ENCODE results near the gene TLE3.

TLE3 gene

DNA sequence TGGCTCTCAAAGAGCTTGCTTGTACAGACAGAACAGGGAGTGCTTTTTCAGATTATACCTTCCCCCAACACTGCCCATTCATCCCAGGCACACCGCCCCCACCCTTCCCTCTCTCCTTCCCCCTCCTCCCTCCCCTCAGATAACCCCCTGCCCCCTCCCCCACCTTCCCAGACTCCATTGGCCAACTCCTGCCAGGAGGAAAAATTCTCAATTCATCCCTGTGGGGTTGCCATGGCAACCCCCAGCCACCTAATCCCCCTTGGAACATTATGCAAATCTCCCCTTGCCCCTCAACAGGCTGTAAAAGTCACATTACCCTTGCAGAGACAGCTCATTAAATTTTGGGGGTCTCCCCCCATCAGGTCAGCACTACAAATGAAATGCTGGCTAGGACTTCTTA is 14.3 kb downstream of the TLE3 start:
- no peak for DNase-seq (ENCODE audit: low read depth)
- no peak overlapping the region for H3K4me3 ChIP-seq (replicated peaks; ENCODE audit: low read depth, low read length)
- TF ChIP-seq, protein P1, sequence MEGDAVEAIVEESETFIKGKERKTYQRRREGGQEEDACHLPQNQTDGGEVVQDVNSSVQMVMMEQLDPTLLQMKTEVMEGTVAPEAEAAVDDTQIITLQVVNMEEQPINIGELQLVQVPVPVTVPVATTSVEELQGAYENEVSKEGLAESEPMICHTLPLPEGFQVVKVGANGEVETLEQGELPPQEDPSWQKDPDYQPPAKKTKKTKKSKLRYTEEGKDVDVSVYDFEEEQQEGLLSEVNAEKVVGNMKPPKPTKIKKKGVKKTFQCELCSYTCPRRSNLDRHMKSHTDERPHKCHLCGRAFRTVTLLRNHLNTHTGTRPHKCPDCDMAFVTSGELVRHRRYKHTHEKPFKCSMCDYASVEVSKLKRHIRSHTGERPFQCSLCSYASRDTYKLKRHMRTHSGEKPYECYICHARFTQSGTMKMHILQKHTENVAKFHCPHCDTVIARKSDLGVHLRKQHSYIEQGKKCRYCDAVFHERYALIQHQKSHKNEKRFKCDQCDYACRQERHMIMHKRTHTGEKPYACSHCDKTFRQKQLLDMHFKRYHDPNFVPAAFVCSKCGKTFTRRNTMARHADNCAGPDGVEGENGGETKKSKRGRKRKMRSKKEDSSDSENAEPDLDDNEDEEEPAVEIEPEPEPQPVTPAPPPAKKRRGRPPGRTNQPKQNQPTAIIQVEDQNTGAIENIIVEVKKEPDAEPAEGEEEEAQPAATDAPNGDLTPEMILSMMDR (IDR thresholded peaks at IDR 0.05; ENCODE audit: low read length, missing control alignments), result no peak

DNA sequence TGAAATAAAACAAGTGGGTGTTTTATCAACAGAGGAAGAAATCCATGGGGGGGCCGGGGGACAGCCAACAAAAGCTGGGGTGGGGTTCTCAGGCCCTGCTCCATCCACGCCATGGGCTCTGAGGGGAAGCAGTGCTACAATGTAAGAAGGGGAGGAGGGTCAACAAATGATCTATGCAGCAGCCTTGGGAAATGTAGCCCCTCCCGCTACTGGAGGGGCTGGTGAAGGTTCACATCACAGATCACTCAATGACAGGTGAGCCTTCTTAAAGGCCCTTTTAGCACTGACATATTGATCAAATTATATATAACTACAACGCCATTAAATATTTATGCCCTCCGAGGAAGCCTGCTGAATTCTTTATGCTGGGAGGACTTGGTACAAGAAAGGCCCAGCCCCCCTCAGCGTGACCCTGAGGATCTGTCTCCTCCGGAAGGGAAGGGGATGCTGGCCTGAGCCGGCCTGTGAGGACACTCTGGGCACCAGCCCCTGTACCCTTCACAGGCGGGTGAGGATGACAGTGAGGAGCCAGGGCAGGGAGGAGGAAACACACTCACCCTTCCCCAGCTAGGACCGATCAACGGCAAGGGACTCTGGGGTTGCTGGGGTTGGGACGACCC is 15.3 kb downstream of the TLE3 start:
- no peak overlapping the region for H3K4me3 ChIP-seq (replicated peaks; ENCODE audit: low read depth, low read length)
- TF ChIP-seq, protein P1 (IDR thresholded peaks at IDR 0.05; ENCODE audit: low read length, missing control alignments), result no peak
- DNase-seq (ENCODE audit: low read depth), result no peak

DNA sequence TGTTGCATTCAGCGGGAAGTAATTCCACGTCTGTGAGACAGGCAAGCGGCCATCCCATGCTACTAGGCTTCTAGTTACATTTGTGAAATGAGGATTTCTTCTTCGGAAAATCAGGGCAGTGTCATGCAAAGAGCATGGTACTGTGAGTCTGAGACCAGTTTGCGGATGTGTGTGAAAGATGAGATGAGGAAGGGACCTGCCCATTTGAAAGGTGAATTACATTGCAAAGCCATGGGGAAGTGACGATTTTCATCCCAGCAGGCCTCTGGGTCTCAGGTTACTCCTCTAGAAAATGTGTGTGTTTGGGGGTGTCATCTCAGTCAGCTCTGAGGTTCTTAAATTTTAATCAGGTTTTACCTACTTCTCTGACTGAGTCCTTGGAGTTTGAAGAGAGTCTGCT is 16.1 kb downstream of the TLE3 start:
- DNase-seq (ENCODE audit: low read depth), result no peak
- TF ChIP-seq, protein P1 (IDR thresholded peaks at IDR 0.05; ENCODE audit: low read length, missing control alignments), result no peak
- H3K4me3 ChIP-seq (replicated peaks; ENCODE audit: low read depth, low read length), result no peak overlapping the region

DNA sequence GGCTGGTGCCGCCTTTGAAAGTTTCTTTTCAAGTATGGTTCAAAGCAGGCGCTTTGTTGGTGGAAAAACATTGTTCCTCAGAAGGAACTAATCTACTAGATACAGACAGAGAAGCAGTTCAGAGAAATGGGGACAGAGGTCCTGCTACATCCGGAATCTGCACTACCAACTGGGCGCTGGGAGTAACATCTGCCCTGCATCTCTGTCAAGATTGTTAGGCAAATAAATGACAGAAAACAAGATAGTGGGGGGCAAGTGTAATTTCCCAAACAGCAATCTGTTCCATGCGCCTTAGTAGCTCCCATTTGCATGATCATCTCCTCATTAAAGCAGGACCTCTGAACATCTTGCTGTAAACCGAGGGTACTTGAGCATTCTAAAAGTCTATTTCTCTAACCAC is 17.4 kb downstream of the TLE3 start:
- DNase-seq (ENCODE audit: low read depth), result no peak
- TF ChIP-seq, protein P1 (IDR thresholded peaks at IDR 0.05; ENCODE audit: low read length, missing control alignments), result no peak
- no peak overlapping the region for H3K4me3 ChIP-seq (replicated peaks; ENCODE audit: low read depth, low read length)

DNA sequence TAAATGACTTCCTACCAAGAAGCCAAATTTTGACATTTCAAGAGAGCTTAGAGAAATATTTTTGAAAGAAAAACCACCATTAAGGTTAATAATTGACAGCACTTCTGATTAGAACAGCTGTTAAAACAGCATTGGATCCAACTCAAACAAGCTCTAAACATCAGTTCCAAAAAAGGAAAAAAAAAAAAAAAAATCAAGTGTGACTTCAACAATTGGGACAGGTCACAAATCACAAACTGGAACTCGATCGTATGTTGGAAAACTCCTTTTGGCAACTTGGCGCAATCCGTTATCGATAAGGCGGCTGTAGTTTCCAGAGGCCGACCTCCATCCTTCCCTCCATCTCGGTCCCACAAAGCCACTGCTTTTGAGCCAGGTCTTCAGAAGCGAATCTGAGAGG is 17.8 kb downstream of the TLE3 start:
- TF ChIP-seq, protein P1 (IDR thresholded peaks at IDR 0.05; ENCODE audit: low read length, missing control alignments), result no peak
- DNase-seq (ENCODE audit: low read depth), result no peak
- no peak overlapping the region for H3K4me3 ChIP-seq (replicated peaks; ENCODE audit: low read depth, low read length)

DNA sequence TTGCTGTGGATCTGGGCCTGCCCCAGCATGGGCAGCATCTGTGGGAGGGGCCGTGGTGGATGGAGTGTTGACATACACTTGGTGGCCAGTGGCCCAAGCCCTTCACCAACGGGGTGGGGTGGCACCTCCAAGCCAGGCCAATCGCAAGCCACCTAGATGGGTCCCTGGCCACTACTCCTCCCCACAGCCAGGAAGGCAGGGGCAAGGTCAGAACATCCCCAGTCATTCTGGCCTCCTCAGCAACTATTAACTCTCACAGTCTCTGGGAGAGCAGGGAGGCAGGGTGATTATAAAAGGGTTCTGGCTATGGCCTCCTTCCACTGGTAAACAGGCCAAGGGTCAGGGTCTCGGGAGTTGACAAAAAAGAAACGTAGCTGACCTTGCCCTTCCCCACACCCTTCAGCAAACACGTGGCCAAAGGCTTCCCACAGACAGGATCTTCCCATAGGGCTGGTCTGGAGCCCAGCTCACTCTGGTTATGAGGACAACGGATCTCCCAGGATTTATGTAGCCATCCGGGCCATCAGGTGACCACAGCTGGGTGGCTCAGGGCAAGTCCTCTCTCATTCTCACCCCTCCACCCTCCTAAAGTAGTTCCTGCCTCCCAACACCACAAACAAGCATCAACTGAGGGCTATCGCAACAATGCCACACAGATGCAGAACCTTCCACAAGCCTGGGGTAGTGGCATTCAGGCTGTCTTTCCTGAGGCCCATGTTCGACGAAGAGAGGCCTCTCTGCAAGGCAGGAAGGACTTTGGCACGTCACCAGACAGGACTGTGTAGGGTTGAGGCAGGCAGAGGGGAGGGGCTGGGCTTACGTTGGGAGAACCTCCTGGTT is 18.9 kb downstream of the TLE3 start:
- TF ChIP-seq, protein P1 (IDR thresholded peaks at IDR 0.05; ENCODE audit: low read length, missing control alignments), result no peak
- DNase-seq (ENCODE audit: low read depth), result no peak
- no peak overlapping the region for H3K4me3 ChIP-seq (replicated peaks; ENCODE audit: low read depth, low read length)

Measured in fibroblast of pulmonary artery (primary cell).